K562 (cell line): ENCODE data around the gene MGST2. TPM values are rescaled to one million over a fixed set of nuclear protein-coding genes. Genes with fewer than 3 reads are reported as not detected.

ENCODE experiments used
- ATAC-seq: fragments of 200-7000 bp; cut with Tn5 transposase; 3 replicates; pipeline ENCODE4 v1.9.1; 2020; ENCODE audit warnings: moderate library complexity
- BruUV-seq: library from RNA; stranded (reverse); fragments of 400-500 nt; replicated peaks from 2 replicates; lab custom pipeline; 2021; lab: Mats Ljungman, UMichigan
- CTCF ChIA-PET: fragments of 300-600 bp; formaldehyde crosslinking; extraction: SDS; loops from one replicate; lab custom pipeline; 2021; ENCODE audit warnings: low intra/inter-chr PET ratio; lab: Yijun Ruan, JAX
- POLR2A ChIA-PET: fragments of 300-600, 350-650 bp; sonication (Branson Sonifier 250); formaldehyde crosslinking; extraction: SDS; loops from one replicate; lab custom pipeline; 2021; ENCODE audit warnings: antibody characterized with exemption, inconsistent platforms; lab: Yijun Ruan, JAX
- DNase-seq, 4 experiments: peaks; one replicate each; pipeline versions ENCODE4 v3.0.0 to v3.0.0-alpha.2; 2011 to 2018; ENCODE audit warnings: low spot score in 3 of 4, mixed read lengths in 3 of 4; ENCODE audit errors: extremely low read depth in 1 of 4
- FAIRE-seq: peaks from 2 replicates; lab custom pipeline; 2011; peaks lifted over from hg19 to GRCh38; lab: Jason Lieb, UNC
- H2AFZ ChIP-seq: 2 replicates; pipeline ENCODE4 v1.6.0; 2011; ENCODE audit warnings: low read depth, low read length, control low read depth, inconsistent platforms
- H3K27ac ChIP-seq: fragments of 200-600 bp; 3 replicates; pipeline ENCODE4 v1.8.0; 2011; ENCODE audit warnings: low read depth, mild to moderate bottlenecking, control low read depth, inconsistent platforms, low read length, moderate library complexity, mixed read lengths; ENCODE audit errors: extremely low read depth
- H3K27me3 ChIP-seq, 2 experiments: fragments of 300-600 bp in 1 of 2; 2 replicates in 1 of 2; 3 replicates in 1 of 2; pipeline versions ENCODE4 v1.6.0 to v1.8.0; 2011; ENCODE audit warnings: inconsistent platforms in 2 of 2, low read length in 2 of 2, mild to moderate bottlenecking in 1 of 2, mixed read lengths in 1 of 2, moderate library complexity in 1 of 2; ENCODE audit not compliant: control insufficient read depth in 2 of 2, insufficient read depth in 2 of 2
- H3K36me3 ChIP-seq: fragments of 300-600 bp; 3 replicates; pipeline ENCODE4 v1.8.0; 2011; ENCODE audit warnings: mild to moderate bottlenecking, low read length, inconsistent platforms; ENCODE audit not compliant: control insufficient read depth, insufficient read depth
- H3K4me1 ChIP-seq, 2 experiments: fragments of 200-600 bp in 1 of 2; replicated peaks in 1 of 2; 2 replicates in 1 of 2; 3 replicates in 1 of 2; pipeline versions ENCODE4 v1.5.1 to v1.8.0; 2011; ENCODE audit warnings: inconsistent platforms in 2 of 2, low read length in 2 of 2, mild to moderate bottlenecking in 1 of 2, mixed read lengths in 1 of 2, moderate library complexity in 1 of 2; ENCODE audit not compliant: control insufficient read depth in 2 of 2, insufficient read depth in 2 of 2
- H3K4me2 ChIP-seq: 2 replicates; pipeline ENCODE4 v1.6.1; 2011; ENCODE audit warnings: low read length, control low read depth, inconsistent platforms, mixed read lengths; ENCODE audit not compliant: insufficient read depth
- H3K4me3 ChIP-seq: fragments of 200-600 bp; sonication (generic), shearing (Covaris generic); 2 replicates; pipeline ENCODE4 v1.5.1; 2016; ENCODE audit warnings: control low read depth, inconsistent platforms
- H3K79me2 ChIP-seq: fragments of 200-600 bp; 3 replicates; pipeline ENCODE4 v1.8.0; 2011; ENCODE audit warnings: low read length, inconsistent platforms; ENCODE audit not compliant: control insufficient read depth, insufficient read depth
- H3K9ac ChIP-seq, 2 experiments: 2 replicates each; pipeline versions ENCODE4 v1.6.0 to v1.6.1; 2011; ENCODE audit warnings: low read depth in 2 of 2, low read length in 2 of 2, control low read depth in 1 of 2, inconsistent platforms in 1 of 2, mild to moderate bottlenecking in 1 of 2, mixed read lengths in 1 of 2; ENCODE audit not compliant: insufficient read depth in 1 of 2
- H3K9me1 ChIP-seq: one replicate; pipeline ENCODE4 v1.6.0; 2011; ENCODE audit warnings: inconsistent platforms, mild to moderate bottlenecking, low read length, moderate library complexity; ENCODE audit not compliant: control insufficient read depth, insufficient read depth
- H3K9me3 ChIP-seq: replicated peaks from 2 replicates; pipeline ENCODE4 v1.5.1; 2011; ENCODE audit warnings: low read depth, low read length, inconsistent platforms; ENCODE audit not compliant: control insufficient read depth, insufficient read depth
- H4K20me1 ChIP-seq: replicated peaks from 2 replicates; pipeline ENCODE4 v1.6.1; 2011; ENCODE audit warnings: low read length, inconsistent platforms, mixed read lengths; ENCODE audit not compliant: control insufficient read depth, insufficient read depth
- EGR1 ChIP-seq: fragments of 450-650 bp; conservative IDR thresholded peaks from 2 replicates; pipeline ENCODE4 v1.6.1; 2017; ENCODE audit warnings: mild to moderate bottlenecking
- FOXP1 ChIP-seq: sonication (generic); formaldehyde crosslinking; IDR thresholded peaks from 2 replicates; pipeline ENCODE4 v1.8.0; 2022; ENCODE audit warnings: mild to moderate bottlenecking, missing genetic modification reagents
- GTF3C2 ChIP-seq: IDR thresholded peaks from 3 replicates; pipeline ENCODE4 v1.6.1; 2011; ENCODE audit warnings: borderline replicate concordance, mild to moderate bottlenecking, moderate library complexity; ENCODE audit not compliant: insufficient read length; ENCODE audit errors: extremely low read depth
- NFIC ChIP-seq: fragments of 450-650 bp; IDR thresholded peaks from 2 replicates; pipeline ENCODE4 v1.6.1; 2017; ENCODE audit warnings: mild to moderate bottlenecking, inconsistent platforms
- NR3C1 ChIP-seq: sonication (generic); formaldehyde crosslinking; IDR thresholded peaks from 2 replicates; pipeline ENCODE4 v1.8.1; 2022; ENCODE audit warnings: missing genetic modification reagents
- POLR2H ChIP-seq: IDR thresholded peaks from 2 replicates; pipeline ENCODE4 v1.6.1; 2016; ENCODE audit warnings: missing genetic modification characterization, low read depth, mild to moderate bottlenecking, control low read depth, missing compliant biosample characterization, moderate library complexity
- SREBF2 ChIP-seq: sonication (generic); formaldehyde crosslinking; IDR thresholded peaks from 2 replicates; pipeline ENCODE4 v1.4.0; 2020; ENCODE audit warnings: mild to moderate bottlenecking, missing genetic modification reagents
- SRSF9 ChIP-seq: fragments of 200-400 bp; formaldehyde crosslinking; IDR thresholded peaks from 2 replicates; pipeline ENCODE4 v1.6.1; 2017; ENCODE audit warnings: low read depth, low read length, borderline replicate concordance
- VEZF1 ChIP-seq: fragments of 200-800 bp; sonication (Bioruptor generic); IDR thresholded peaks from 2 replicates; pipeline ENCODE4 v1.6.1; 2017; ENCODE audit warnings: missing genetic modification characterization, missing compliant biosample characterization
- ZC3H4 ChIP-seq: sonication (generic); formaldehyde crosslinking; IDR thresholded peaks from 2 replicates; pipeline ENCODE4 v1.9.0; 2021; ENCODE audit warnings: missing genetic modification reagents, borderline replicate concordance
- ZNF41 ChIP-seq: fragments of 250-450 bp; sonication (Bioruptor Pico); conservative IDR thresholded peaks from 2 replicates; pipeline ENCODE4 v1.4.0; 2020; ENCODE audit warnings: mild to moderate bottlenecking
- ZNF75A ChIP-seq: fragments of 450-650 bp; formaldehyde crosslinking; IDR thresholded peaks from 2 replicates; pipeline ENCODE4 v1.4.0; 2020; ENCODE audit warnings: mild to moderate bottlenecking
- WGBS: fragments of 100-300 bp; shearing (Covaris generic); methylation state at CpG from one replicate; pipeline ENCODE4 v1.1.6; 2016; ENCODE audit warnings: low coverage, mixed read lengths; ENCODE audit not compliant: insufficient coverage; ENCODE audit errors: missing lambda C conversion rate; 5-methylcytosine and 5-hydroxymethylcytosine counted together
- in situ Hi-C: fragments of 300-500 bp; cut with MboI; formaldehyde crosslinking; loops from 4 replicates; pipeline ENCODE4 v1.15.0; 2018; ENCODE audit warnings: inconsistent platforms, mixed read lengths
- intact Hi-C: fragments of 100-400 bp; cut with micrococcal nuclease; formaldehyde crosslinking; loops from 2 replicates; pipeline ENCODE4 v1.14.2; 2022
- polyA plus RNA-seq, 8 experiments: library from polyadenylated mRNA; depleted of rRNA in 4 of 8; stranded (reverse) in 5 of 8; unstranded in 3 of 8; fragments of >200 nt; fragmentation: Nextera tagmentation in 2 of 8; fragmentation: Illumina TruSeq in 1 of 8; extraction: Ambion mirVana in 2 of 8; extraction: Trizol in 1 of 8; gene quantifications; 2 replicates each; pipeline versions ENCODE4 v1.2.1 to v1.2.3, GENCODE V29; 2011 to 2014; ENCODE audit warnings: inconsistent platforms in 1 of 8, missing spikeins in 1 of 8
- total RNA-seq, 7 experiments: library from RNA; depleted of rRNA in 6 of 7; stranded (reverse); fragments of >200 nt in 6 of 7; fragmentation: Illumina TruSeq in 2 of 7; extraction: Trizol in 2 of 7; gene quantifications; 2 replicates each; pipeline versions ENCODE4 v1.2.1 to v1.2.3, GENCODE V29; 2011 to 2021; ENCODE audit warnings: low replicate concordance in 1 of 7

MGST2 gene
- total and polyA plus RNA-seq, 9 of the 15 experiments (the other 6 are each of a cell fraction or from before 2014, with no cell fraction given) = 38.7 to 115 (median 84.6) TPM

GRCh38 chr4:139682741-139683151 lies 17.1 kb downstream of the MGST2 start:
- H3K27me3 ChIP-seq = no peaks in the 10 kb centered on the region
- peak; percentile 33 to 66 (median 42) for DNase-seq
- in situ Hi-C loops = no loop called here
- H3K4me1 ChIP-seq = peaks cover 4 to 40% of the 10 kb centered on the region in 2 experiments; a peak in 4 of 5 replicates
- peak; percentile 87 for ATAC-seq
- H3K36me3 ChIP-seq = peaks cover 47% of the 10 kb centered on the region; the same call in 2 of the 3 replicates
- FAIRE-seq = no peak
- H3K4me3 ChIP-seq = no peak overlapping the region
- intact Hi-C loops = loop anchor here (2.0 kb wide), 1 partner anchor 16 kb away; no protein-coding TSS in a partner anchor
- ChIA-PET CTCF (no interaction called here), POLR2A (interaction anchor here (0.6 to 1.5 kb wide), 3 partner anchors 10 to 353 kb away, joined by 3 read pairs; no protein-coding TSS in a partner anchor)
- H3K4me2 ChIP-seq = no peak overlapping the region
- H3K9me1 ChIP-seq = no peaks in the 10 kb centered on the region
- 11% methylated on average over 6 of the region's 6 CpGs for WGBS
- no peaks in the 10 kb centered on the region for H4K20me1 ChIP-seq
- peaks cover 14% of the 10 kb centered on the region for H3K9me3 ChIP-seq
- H3K9ac ChIP-seq = no peak overlapping the region
- peak overlapping the region; percentile 20; the same call in 1 of the 2 replicates for H2AFZ ChIP-seq
- H3K27ac ChIP-seq = peak overlapping the region; percentile 51; the same call in 2 of the 3 replicates
- peaks cover 12% of the 10 kb centered on the region for H3K79me2 ChIP-seq
- no TSS peak for BruUV-seq
- TF ChIP-seq ZC3H4 (CRISPR knock-in tag) (no peak), VEZF1 (CRISPR knock-in tag) (no peak), FOXP1 (no peak), SREBF2 (CRISPR knock-in tag) (no peak), GTF3C2 (no peak), POLR2H (tag) (no peak), ZNF75A (no peak), SRSF9 (no peak), NR3C1 (no peak), EGR1 (peak; percentile 21; the same call in 1 of the 2 replicates), ZNF41 (CRISPR knock-in tag) (no peak), NFIC (peak; percentile 55)
